Tibial nerve (tissue), 4 donors: ENCODE measurements around the gene CC2D2A. TPM values are rescaled to one million over a fixed set of nuclear protein-coding genes. Genes with fewer than 3 reads are reported as not detected.

Source experiments
- DNase-seq, 2 donors: peaks; one replicate each; pipeline ENCODE4 v3.0.0-alpha.2; 2019; ENCODE audit warnings: low spot score in 2 of 2
- H3K27ac ChIP-seq, 4 donors: fragments of 200-600 bp; sonication (generic) in 3 of 4; one replicate each; pipeline ENCODE4 v1.5.1; 2017 to 2019; ENCODE audit warnings: mild to moderate bottlenecking in 1 of 4
- H3K27me3 ChIP-seq, 2 donors: fragments of 200-600 bp; sonication (generic) in 1 of 2; one replicate each; pipeline versions ENCODE4 v1.5.1 to v1.6.0; 2017 to 2019
- H3K36me3 ChIP-seq, 3 donors: fragments of 200-600 bp; sonication (generic); one replicate each; pipeline ENCODE4 v1.5.1; 2018 to 2019
- H3K4me1 ChIP-seq, 4 donors: fragments of 200-600 bp; sonication (generic) in 3 of 4; one replicate each; pipeline ENCODE4 v1.5.1; 2017 to 2019
- H3K4me3 ChIP-seq, 4 donors: fragments of 200-600 bp; sonication (generic) in 3 of 4; one replicate each; pipeline ENCODE4 v1.5.1; 2017 to 2019; ENCODE audit warnings: mild to moderate bottlenecking in 1 of 4, moderate library complexity in 1 of 4
- H3K9me3 ChIP-seq, 4 donors: fragments of 200-600 bp; sonication (generic) in 3 of 4; one replicate each; pipeline ENCODE4 v1.5.1; 2017 to 2019
- EP300 ChIP-seq, 2 donors: sonication (generic); formaldehyde crosslinking; IDR thresholded peaks; one replicate each; pipeline ENCODE4 v1.6.1; 2017; ENCODE audit warnings: antibody characterized with exemption in 2 of 2, mild to moderate bottlenecking in 1 of 2
- POLR2A ChIP-seq, 2 donors: fragments of 450-650 bp; IDR thresholded peaks; one replicate each; pipeline ENCODE4 v1.6.1; 2017; ENCODE audit warnings: antibody characterized with exemption in 2 of 2, mild to moderate bottlenecking in 2 of 2, moderate library complexity in 2 of 2
- WGBS, 2 donors: methylation state at CpG; one replicate each; pipeline ENCODE4 v1.1.5; 2018; 5-methylcytosine and 5-hydroxymethylcytosine counted together
- small RNA-seq: library from RNA; depleted of rRNA; stranded (forward); fragments of <200 nt; gene quantifications from one replicate; pipeline ENCODE3, GENCODE V24; 2016
- total RNA-seq, 4 donors: library from RNA; depleted of rRNA; stranded (reverse); fragments of >200 nt; gene quantifications; one replicate each; pipeline ENCODE4 v1.1.0, GENCODE V29; 2016
- TF ChIP-seq, protein P1 (sequence below), 5 experiments: fragments of 200-600 bp in 3 of 5; fragments of 450-650 bp in 2 of 5; sonication (generic) in 3 of 5; IDR thresholded peaks; one replicate each; pipeline ENCODE4 v1.5.1; 2016 to 2019; ENCODE audit warnings: antibody characterized with exemption in 5 of 5, mild to moderate bottlenecking in 3 of 5, moderate library complexity in 2 of 5

The CC2D2A gene
- total RNA-seq, 4 donors from 2014 or later, result 29.5 to 47.9 (median 38.4) TPM

DNA sequence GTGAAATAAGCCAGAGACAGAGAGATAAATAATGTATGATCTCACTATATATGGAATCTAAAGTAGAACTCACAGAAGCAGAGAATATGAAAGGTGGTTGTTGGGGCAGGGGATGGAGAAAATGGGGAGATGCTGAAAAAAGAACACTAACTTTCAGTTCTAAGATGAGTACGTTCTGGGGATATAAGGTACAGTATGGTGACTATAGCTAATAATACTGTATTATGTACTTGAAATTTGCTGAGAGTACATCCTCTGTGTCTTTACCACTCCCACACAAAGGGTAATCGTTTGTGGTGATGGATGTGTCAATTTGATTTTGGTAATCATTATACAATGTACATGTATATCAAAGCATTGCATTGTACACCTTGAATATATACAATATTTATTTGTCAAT is 178.9 kb downstream of the CC2D2A start:
- WGBS, 2 donors, result 49 to 52% methylated on average over 2 of the region's 2 CpGs
- TF ChIP-seq POLR2A (IDR thresholded peaks at IDR 0.05) (no peak), EP300 (IDR thresholded peaks at IDR 0.05) (no peak)
- TF ChIP-seq, protein P1, sequence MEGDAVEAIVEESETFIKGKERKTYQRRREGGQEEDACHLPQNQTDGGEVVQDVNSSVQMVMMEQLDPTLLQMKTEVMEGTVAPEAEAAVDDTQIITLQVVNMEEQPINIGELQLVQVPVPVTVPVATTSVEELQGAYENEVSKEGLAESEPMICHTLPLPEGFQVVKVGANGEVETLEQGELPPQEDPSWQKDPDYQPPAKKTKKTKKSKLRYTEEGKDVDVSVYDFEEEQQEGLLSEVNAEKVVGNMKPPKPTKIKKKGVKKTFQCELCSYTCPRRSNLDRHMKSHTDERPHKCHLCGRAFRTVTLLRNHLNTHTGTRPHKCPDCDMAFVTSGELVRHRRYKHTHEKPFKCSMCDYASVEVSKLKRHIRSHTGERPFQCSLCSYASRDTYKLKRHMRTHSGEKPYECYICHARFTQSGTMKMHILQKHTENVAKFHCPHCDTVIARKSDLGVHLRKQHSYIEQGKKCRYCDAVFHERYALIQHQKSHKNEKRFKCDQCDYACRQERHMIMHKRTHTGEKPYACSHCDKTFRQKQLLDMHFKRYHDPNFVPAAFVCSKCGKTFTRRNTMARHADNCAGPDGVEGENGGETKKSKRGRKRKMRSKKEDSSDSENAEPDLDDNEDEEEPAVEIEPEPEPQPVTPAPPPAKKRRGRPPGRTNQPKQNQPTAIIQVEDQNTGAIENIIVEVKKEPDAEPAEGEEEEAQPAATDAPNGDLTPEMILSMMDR (IDR thresholded peaks at IDR 0.05), result no peak
- peaks cover 0 to 97% (median 46%) of the 10 kb centered on the region in 4 donors for H3K4me1 ChIP-seq
- DNase-seq, result no peak
- no peaks in the 10 kb centered on the region for H3K36me3 ChIP-seq
- no peaks in the 10 kb centered on the region for H3K27me3 ChIP-seq
- no peak overlapping the region for H3K27ac ChIP-seq
- no peak overlapping the region for H3K4me3 ChIP-seq
- H3K9me3 ChIP-seq, result no peaks in the 10 kb centered on the region

DNA sequence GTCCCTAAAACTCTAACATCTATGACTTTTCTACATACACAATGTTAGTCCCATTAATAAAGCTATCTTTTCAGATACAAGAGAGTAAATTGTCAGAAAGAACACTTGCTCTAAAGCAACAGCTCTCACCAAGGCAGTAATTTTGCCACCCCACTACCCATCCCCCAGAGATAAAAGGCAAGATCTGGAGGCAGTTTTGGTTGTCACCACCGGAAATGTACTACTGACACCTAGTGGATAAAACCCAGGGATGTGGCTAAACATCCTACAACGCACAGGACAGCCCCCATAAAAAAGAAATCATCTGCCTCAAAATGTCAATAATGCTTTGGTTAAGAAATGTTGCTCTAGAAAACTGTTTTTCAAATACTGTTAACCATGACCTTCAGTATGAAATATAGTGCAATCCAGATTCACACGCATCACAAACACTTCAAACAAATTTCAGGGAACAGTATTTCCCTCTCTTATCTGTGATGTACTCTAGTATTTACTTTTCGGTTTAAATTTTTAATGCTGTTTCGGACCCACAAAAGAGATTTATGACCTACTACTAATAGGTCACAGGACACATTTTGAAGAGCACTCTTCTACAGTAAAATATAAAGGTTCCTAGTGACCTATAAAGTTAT is 180.3 kb downstream of the CC2D2A start:
- Histone ChIP-seq H3K27me3 (no peaks in the 10 kb centered on the region), H3K9me3 (no peaks in the 10 kb centered on the region), H3K27ac (peak overlapping the region in 2 of 4 donors; percentile 97 to 100), H3K4me3 (no peak overlapping the region), H3K4me1 (peaks cover 0 to 85% (median 45%) of the 10 kb centered on the region in 4 donors), H3K36me3 (no peaks in the 10 kb centered on the region)
- TF ChIP-seq, protein P1 (IDR thresholded peaks at IDR 0.05), result peak; percentile 44 to 65 (median 59)
- TF ChIP-seq EP300 (IDR thresholded peaks at IDR 0.05), result peak in 1 of 2 donors; percentile 38
- TF ChIP-seq POLR2A (IDR thresholded peaks at IDR 0.05), result no peak
- WGBS, 2 donors, result 38 to 40% methylated on average over 5 of the region's 5 CpGs
- DNase-seq, result peak in 1 of 2 donors; percentile 52

Small RNA genes within 50 kb of the gene (small RNA-seq; reads per million reads assigned to genes)
- not detected for gene AC007016.1

Other genes starting within 250 kb of the CC2D2A start
- gene C1QTNF7, start 41.8 kb upstream of the CC2D2A start, total RNA-seq, result 10 to 100 TPM in 2 of 4 donors, 1 to 10 TPM in 2; 5.7 to 11.0 (median 8.2) TPM
- 100 to 1,000 TPM; 100 to 150 (median 134) TPM for gene FBXL5, start 185.5 kb downstream of the CC2D2A start, total RNA-seq
- gene FAM200B, start 211.9 kb downstream of the CC2D2A start, total RNA-seq, result 10 to 100 TPM; 29.4 to 68.8 (median 56.0) TPM
- gene BST1, start 233.2 kb downstream of the CC2D2A start, total RNA-seq, result 10 to 100 TPM in 3 of 4 donors, 1 to 10 TPM in 1; 7.3 to 21.0 (median 11.9) TPM